ENCODE results near the gene SPINT2. TPM values are rescaled to one million over a fixed set of nuclear protein-coding genes. Genes with fewer than 3 reads are reported as not detected.
A peak's percentile ranks its signal among the peaks of the same experiment; 100 is the strongest.
"Not testable (repeated sequence)": the region's sequence is repeated elsewhere in the genome, so short reads cannot be mapped to it uniquely, and the experiment has no call there.

The SPINT2 gene
- total and polyA plus RNA-seq, 3 experiments from 2014 or later = 27.9 to 49.5 (median 29.4) TPM

DNA sequence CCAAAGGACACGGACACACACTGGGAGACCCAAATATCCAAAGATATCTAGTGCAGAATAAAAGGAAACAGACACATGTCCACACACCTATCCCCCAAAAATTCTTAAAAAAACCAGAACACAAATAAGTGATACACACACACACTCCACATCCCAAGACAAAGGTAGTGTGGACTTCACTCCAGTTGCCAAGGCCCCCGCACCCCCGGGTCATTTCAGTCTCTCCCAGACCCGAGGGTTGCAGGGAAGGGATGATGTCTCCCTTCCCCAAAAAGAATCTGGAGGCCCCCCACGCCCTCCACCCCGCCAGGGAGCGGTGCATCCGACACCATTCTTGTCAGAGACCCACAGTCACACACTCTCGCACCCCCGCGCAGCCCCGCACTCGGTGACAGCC lies 40.8 kb upstream of the SPINT2 start:
- ChIA-PET CTCF (no interaction called here), POLR2A (no interaction called here)
- peaks cover 0 to 8% (median 0%) of the 10 kb centered on the region in 3 donors for H3K36me3 Mint-ChIP-seq
- H3K9me3 Mint-ChIP-seq = peaks cover 0 to 1% (median 0%) of the 10 kb centered on the region in 5 donors
- H3K27ac Mint-ChIP-seq = peak overlapping the region in 2 of 8 donors; percentile 5 to 15
- Histone ChIP-seq H3K4me3 (ENCODE audit: low read length) (no peak overlapping the region), H3K9me3 (ENCODE audit: low read length) (no peaks in the 10 kb centered on the region), H3K36me3 (ENCODE audit: insufficient read depth, low read length) (no peaks in the 10 kb centered on the region), H3K4me1 (ENCODE audit: insufficient read depth, low read length) (peaks cover 5% of the 10 kb centered on the region), H3K27me3 (ENCODE audit: insufficient read depth, low read length, poor library complexity, severe bottlenecking) (peaks cover 38% of the 10 kb centered on the region), H3K27ac (ENCODE audit: low read depth, low read length) (no peak overlapping the region)
- DNase-seq = no peak
- peaks cover 64 to 77% of the 10 kb centered on the region in 2 donors for H3K27me3 Mint-ChIP-seq
- peaks cover 15 to 32% (median 22%) of the 10 kb centered on the region in 3 donors for H3K4me1 Mint-ChIP-seq
- H3K4me3 Mint-ChIP-seq = peak overlapping the region in 6 of 7 donors; percentile 0 to 76 (median 16)

DNA sequence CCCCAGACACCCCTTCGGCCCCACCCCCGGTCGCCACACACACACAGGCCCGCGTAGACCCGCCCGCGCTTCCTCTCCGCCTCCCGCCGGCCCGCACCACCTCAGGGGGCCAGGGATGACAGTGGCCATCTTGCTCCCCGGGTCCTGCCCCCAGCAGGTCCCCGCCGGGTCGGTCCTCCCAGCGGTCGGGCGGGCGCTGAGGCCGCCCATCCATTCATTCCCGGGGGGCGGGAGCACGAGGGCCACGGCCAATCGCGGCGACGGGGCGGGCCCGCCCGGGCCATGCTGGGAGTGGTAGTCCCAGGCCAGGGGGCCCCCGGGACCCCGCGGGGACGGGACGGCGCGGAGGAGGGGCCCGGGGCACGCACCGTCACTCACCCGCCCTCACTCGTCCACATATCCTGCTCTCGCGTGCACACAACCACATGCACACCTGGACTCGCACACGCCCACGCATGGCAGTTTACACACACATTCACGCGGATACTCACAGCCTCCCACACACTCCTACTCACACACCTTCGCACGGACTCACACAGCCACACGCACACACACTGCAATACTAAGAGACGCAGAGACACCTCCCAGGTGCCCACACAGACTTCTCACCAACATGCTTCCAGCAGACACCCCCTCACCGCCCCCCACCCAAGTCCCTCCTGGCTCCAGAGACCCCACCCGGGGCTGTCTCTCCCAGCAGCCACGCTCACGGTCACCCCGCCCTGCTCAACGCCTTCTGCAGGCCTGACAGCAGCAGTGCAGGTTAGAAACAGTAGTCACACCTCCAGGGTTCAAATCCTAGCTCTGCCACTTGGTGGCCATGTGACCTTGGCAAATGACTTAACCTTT lies 40.1 kb upstream of the SPINT2 start, which contains the start of gene DPF1:
Gene DPF1 (minus strand): TSS at position 209 of the 849 bp plus-strand sequence. CDS start 80 bp downstream, at position 129.
- Histone ChIP-seq H3K36me3 (ENCODE audit: insufficient read depth, low read length) (no peaks in the 10 kb centered on the region), H3K27ac (ENCODE audit: low read depth, low read length) (no peak within 1 kb of the TSS), H3K9me3 (ENCODE audit: low read length) (no peaks in the 10 kb centered on the region), H3K4me1 (ENCODE audit: insufficient read depth, low read length) (peaks cover 11% of the 10 kb centered on the region), H3K4me3 (ENCODE audit: low read length) (peak within 1 kb of the TSS; percentile 32), H3K27me3 (ENCODE audit: insufficient read depth, low read length, poor library complexity, severe bottlenecking) (peaks cover 38% of the 10 kb centered on the region)
- Mint-ChIP-seq H3K4me3 (peak within 1 kb of the TSS; percentile 49 to 83 (median 79)), H3K36me3 (peaks cover 0 to 8% (median 0%) of the 10 kb centered on the region in 3 donors), H3K9me3 (peaks cover 0 to 1% (median 0%) of the 10 kb centered on the region in 5 donors), H3K27me3 (peaks cover 66 to 71% of the 10 kb centered on the region in 2 donors), H3K27ac (peak within 1 kb of the TSS in 3 of 8 donors; percentile 15 to 60 (median 43)), H3K4me1 (peaks cover 18 to 37% (median 22%) of the 10 kb centered on the region in 3 donors)
- CTCF ChIA-PET = interaction anchor here (2.9 kb wide), 1 partner anchor 323 kb away, joined by 7 read pairs; no protein-coding TSS in a partner anchor
- POLR2A ChIA-PET = no interaction called here
- DNase-seq = peak in 4 of 5 donors; percentile 14 to 54 (median 30)

DNA sequence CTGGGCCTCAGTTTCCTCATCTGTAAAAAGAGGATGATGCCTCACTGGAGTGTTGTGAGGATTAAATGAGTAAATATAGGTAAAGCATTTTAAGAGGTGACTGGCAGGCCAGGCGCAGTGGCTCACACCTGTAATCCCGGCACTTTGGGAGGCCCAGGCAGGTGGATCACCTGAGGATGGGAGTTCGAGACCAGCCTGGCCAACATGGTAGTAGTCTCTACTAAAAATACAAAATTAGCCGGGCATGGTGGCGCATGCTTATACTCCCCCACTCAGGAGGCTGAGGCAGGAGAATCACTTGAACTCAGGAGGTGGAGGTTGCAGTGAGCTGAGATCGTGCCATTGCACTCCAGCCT lies 39.5 kb upstream of the SPINT2 start:
- H3K36me3 ChIP-seq (ENCODE audit: insufficient read depth, low read length); H3K27ac Mint-ChIP-seq; H3K36me3 Mint-ChIP-seq; DNase-seq; H3K4me3 ChIP-seq (ENCODE audit: low read length); H3K9me3 Mint-ChIP-seq; POLR2A ChIA-PET; H3K27ac ChIP-seq (ENCODE audit: low read depth, low read length); H3K9me3 ChIP-seq (ENCODE audit: low read length): not testable (repeated sequence)
- CTCF ChIA-PET = interaction anchor here (1.0 to 2.9 kb wide), 2 partner anchors 9 to 324 kb away, joined by 3 to 7 read pairs; no protein-coding TSS in a partner anchor
- H3K4me3 Mint-ChIP-seq = peak overlapping the region in 3 of 7 donors; percentile 75 to 82 (median 79)
- H3K27me3 Mint-ChIP-seq = peaks cover 63 to 67% of the 10 kb centered on the region in 2 donors
- H3K4me1 Mint-ChIP-seq = peaks cover 19 to 39% (median 24%) of the 10 kb centered on the region in 3 donors
- H3K27me3 ChIP-seq (ENCODE audit: insufficient read depth, low read length, poor library complexity, severe bottlenecking) = peaks cover 39% of the 10 kb centered on the region
- peaks cover 11% of the 10 kb centered on the region for H3K4me1 ChIP-seq (ENCODE audit: insufficient read depth, low read length)

DNA sequence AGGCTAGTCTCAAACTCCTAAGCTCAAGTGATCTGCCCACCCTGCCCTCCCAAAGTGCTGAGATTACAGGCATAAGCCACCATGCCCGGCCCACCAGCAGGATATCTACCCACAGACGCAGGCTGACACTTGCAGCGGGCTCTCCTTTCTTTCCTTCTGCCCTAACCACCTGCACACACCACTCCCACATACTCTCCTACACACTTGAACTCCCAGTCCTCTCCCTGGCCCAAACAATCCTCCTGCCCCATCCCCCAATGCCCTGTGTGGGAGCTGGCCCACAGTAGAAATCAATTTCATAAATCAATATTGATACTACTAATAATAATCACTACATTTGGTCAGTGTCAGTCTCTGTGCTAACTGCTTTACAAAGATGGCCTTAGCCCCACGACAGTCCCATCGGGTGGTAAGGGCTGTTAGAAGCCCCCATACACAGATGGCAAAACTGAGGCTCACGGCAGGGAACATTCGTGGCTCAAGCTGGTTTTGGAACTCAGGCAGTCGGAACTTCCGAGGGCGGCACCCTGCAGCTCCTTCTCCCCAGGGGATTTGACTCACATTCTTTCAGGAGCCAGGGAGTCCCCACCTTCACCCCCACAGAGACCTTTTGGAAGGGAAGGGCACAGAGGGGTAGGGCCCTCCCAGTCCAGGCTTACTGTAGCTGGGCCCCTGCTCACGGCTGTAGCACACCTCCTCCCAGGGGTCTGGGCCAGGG lies 36.9 kb upstream of the SPINT2 start:
- peaks cover 55 to 72% of the 10 kb centered on the region in 2 donors for H3K27me3 Mint-ChIP-seq
- H3K27ac ChIP-seq (ENCODE audit: low read depth, low read length) = no peak overlapping the region
- peak overlapping the region in 2 of 7 donors; percentile 19 to 52 for H3K4me3 Mint-ChIP-seq
- CTCF ChIA-PET = interaction anchor here (1.0 to 2.1 kb wide), 4 partner anchors 8 to 176 kb away, joined by 3 to 5 read pairs (median 4); partner anchors contain the start of genes CATSPERG, FAM98C and PSMD8
- H3K36me3 ChIP-seq (ENCODE audit: insufficient read depth, low read length) = no peaks in the 10 kb centered on the region
- H3K27ac Mint-ChIP-seq = no peak overlapping the region
- peaks cover 11% of the 10 kb centered on the region for H3K4me1 ChIP-seq (ENCODE audit: insufficient read depth, low read length)
- POLR2A ChIA-PET = no interaction called here
- no peaks in the 10 kb centered on the region for H3K9me3 ChIP-seq (ENCODE audit: low read length)
- H3K9me3 Mint-ChIP-seq = peaks cover 0 to 1% (median 0%) of the 10 kb centered on the region in 5 donors
- peaks cover 0 to 8% (median 0%) of the 10 kb centered on the region in 3 donors for H3K36me3 Mint-ChIP-seq
- peaks cover 19 to 41% (median 26%) of the 10 kb centered on the region in 3 donors for H3K4me1 Mint-ChIP-seq
- no peak overlapping the region for H3K4me3 ChIP-seq (ENCODE audit: low read length)
- DNase-seq = no peak
- H3K27me3 ChIP-seq (ENCODE audit: insufficient read depth, low read length, poor library complexity, severe bottlenecking) = peaks cover 42% of the 10 kb centered on the region

DNA sequence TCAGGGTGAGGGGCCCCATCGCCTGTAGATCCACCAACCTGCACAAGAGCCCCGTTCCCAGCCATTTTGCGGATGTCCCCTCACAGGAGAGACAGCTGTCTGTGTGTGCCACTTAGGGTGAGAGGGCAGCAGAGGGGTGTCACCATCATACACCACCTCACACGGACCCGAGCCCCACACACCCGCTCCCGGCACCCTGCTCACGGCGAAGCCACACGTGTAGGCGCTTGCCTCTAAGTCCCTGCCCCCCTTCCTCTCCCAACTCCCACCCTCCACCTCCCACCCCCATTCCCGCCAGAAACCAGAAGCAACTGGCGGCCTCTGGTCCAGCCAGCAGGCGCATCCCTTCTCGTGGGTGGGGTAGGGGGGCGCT lies 36.4 kb upstream of the SPINT2 start:
- Mint-ChIP-seq H3K27me3 (peaks cover 52 to 72% of the 10 kb centered on the region in 2 donors), H3K36me3 (peaks cover 0 to 6% (median 0%) of the 10 kb centered on the region in 3 donors), H3K9me3 (peaks cover 0 to 1% (median 0%) of the 10 kb centered on the region in 5 donors), H3K27ac (no peak overlapping the region), H3K4me3 (peak overlapping the region in 1 of 7 donors; percentile 12), H3K4me1 (peaks cover 18 to 39% (median 22%) of the 10 kb centered on the region in 3 donors)
- Histone ChIP-seq H3K4me1 (ENCODE audit: insufficient read depth, low read length) (peaks cover 11% of the 10 kb centered on the region), H3K27ac (ENCODE audit: low read depth, low read length) (no peak overlapping the region), H3K36me3 (ENCODE audit: insufficient read depth, low read length) (no peaks in the 10 kb centered on the region), H3K27me3 (ENCODE audit: insufficient read depth, low read length, poor library complexity, severe bottlenecking) (peaks cover 42% of the 10 kb centered on the region), H3K9me3 (ENCODE audit: low read length) (no peaks in the 10 kb centered on the region), H3K4me3 (ENCODE audit: low read length) (no peak overlapping the region)
- POLR2A ChIA-PET = no interaction called here
- no peak for DNase-seq
- CTCF ChIA-PET = interaction anchor here (1.4 kb wide), 1 partner anchor 175 kb away, joined by 3 read pairs; the partner anchor contains the start of gene FAM98C

DNA sequence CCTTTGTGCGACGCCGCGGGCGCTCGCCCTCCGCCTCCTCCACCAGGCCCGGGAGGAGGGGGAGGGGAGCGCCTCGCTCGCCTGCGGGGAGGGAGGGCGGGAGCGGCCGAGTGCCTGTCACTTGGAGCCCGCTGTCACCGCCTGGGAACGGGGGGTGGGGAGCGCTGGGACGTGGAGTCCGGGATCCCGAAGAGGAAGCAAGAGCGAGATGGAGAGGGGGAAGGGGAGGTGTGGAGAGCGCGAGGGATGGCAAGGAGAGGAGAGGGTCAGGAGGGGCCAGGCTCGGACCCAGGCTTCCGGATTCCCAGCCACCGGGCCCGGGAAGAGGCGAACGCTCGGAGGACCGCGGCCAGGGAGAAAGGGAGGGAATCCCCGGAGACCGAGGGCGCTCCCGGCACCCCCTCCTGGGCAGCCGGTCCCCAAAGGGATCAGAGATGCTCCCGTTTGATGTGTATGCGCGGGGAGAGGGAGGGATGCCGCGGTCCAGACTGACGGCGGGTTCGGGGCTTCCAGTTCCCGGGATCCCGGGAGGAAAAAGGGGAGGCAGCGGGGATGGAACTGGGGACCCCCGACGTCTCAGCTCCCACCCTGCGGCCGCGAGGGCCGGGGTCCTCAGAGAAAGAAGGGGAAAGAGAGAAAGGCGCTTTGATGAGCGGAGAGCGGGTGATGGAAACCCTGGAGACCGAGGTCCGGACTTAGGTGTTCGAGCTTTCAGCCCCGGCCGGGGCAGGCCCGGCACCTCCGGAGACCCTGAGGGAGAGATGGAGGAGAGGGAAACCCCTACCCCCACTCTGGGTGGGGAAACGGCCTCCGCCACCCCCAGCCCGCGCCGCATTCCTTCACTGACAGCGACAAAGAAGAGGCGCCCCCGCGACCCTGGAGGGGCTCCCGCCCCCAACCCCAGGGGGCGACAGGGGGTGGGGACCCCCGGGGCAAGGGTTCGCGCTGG lies 35.6 kb upstream of the SPINT2 start:
- peaks cover 46 to 66% of the 10 kb centered on the region in 2 donors for H3K27me3 Mint-ChIP-seq
- no peak for DNase-seq
- Histone ChIP-seq H3K27me3 (ENCODE audit: insufficient read depth, low read length, poor library complexity, severe bottlenecking) (peaks cover 42% of the 10 kb centered on the region), H3K4me3 (ENCODE audit: low read length) (no peak overlapping the region), H3K27ac (ENCODE audit: low read depth, low read length) (no peak overlapping the region), H3K4me1 (ENCODE audit: insufficient read depth, low read length) (peaks cover 9% of the 10 kb centered on the region), H3K36me3 (ENCODE audit: insufficient read depth, low read length) (no peaks in the 10 kb centered on the region), H3K9me3 (ENCODE audit: low read length) (no peaks in the 10 kb centered on the region)
- no peaks in the 10 kb centered on the region for H3K9me3 Mint-ChIP-seq
- H3K4me1 Mint-ChIP-seq = peaks cover 13 to 31% (median 14%) of the 10 kb centered on the region in 3 donors
- H3K4me3 Mint-ChIP-seq = peak overlapping the region in 3 of 7 donors; percentile 28 to 69 (median 49)
- H3K36me3 Mint-ChIP-seq = no peaks in the 10 kb centered on the region
- ChIA-PET CTCF (no interaction called here), POLR2A (no interaction called here)
- no peak overlapping the region for H3K27ac Mint-ChIP-seq

DNA sequence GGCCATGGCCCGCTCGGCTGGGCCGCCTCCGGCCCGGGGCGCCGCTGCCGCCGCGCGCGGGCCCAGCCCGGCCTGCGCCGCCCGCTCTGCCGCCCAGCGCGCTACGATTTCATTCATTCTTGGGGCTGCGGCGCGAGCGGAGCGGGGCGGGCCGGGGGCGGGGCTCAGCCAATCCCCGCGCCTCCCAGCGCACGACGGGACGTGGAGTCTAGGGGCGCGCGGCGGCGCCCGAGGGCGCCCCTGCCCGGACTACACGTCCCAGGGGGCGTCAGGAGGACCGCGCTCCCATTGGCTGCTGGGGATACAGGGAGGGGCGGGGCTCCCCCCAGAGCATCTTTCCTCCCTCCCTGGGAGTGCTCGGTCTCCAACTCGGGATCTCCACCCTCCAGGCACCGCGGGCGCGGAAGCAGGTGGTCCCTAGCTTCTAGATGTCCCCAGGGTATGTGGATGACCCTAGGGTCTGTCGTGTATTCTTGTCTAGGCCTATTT lies 34.7 kb upstream of the SPINT2 start:
- peak overlapping the region in 5 of 7 donors; percentile 10 to 55 (median 37) for H3K4me3 Mint-ChIP-seq
- Histone ChIP-seq H3K36me3 (ENCODE audit: insufficient read depth, low read length) (no peaks in the 10 kb centered on the region), H3K9me3 (ENCODE audit: low read length) (no peaks in the 10 kb centered on the region), H3K4me1 (ENCODE audit: insufficient read depth, low read length) (peaks cover 7% of the 10 kb centered on the region), H3K4me3 (ENCODE audit: low read length) (no peak overlapping the region), H3K27me3 (ENCODE audit: insufficient read depth, low read length, poor library complexity, severe bottlenecking) (peaks cover 37% of the 10 kb centered on the region), H3K27ac (ENCODE audit: low read depth, low read length) (no peak overlapping the region)
- no peaks in the 10 kb centered on the region for H3K36me3 Mint-ChIP-seq
- peaks cover 44 to 62% of the 10 kb centered on the region in 2 donors for H3K27me3 Mint-ChIP-seq
- H3K9me3 Mint-ChIP-seq = no peaks in the 10 kb centered on the region
- CTCF ChIA-PET = no interaction called here
- POLR2A ChIA-PET = no interaction called here
- peak overlapping the region in 1 of 8 donors; percentile 17 for H3K27ac Mint-ChIP-seq
- peaks cover 8 to 24% (median 9%) of the 10 kb centered on the region in 3 donors for H3K4me1 Mint-ChIP-seq
- DNase-seq = peak; percentile 35 to 61 (median 47)
